OCI-LY7 (cell line): Measurements from ENCODE around the gene PRICKLE2. TPM values are rescaled to one million over a fixed set of nuclear protein-coding genes. Genes with fewer than 3 reads are reported as not detected.

Experiments used
- BruUV-seq: library from RNA; stranded (reverse); fragments of 400-500 nt; replicated peaks from 2 replicates; lab custom pipeline; 2021; lab: Mats Ljungman, UMichigan
- CTCF ChIA-PET: fragments of 300-600 bp; sonication (Branson Sonifier 250); formaldehyde crosslinking; loops from one replicate; lab custom pipeline; 2022; ENCODE audit warnings: antibody characterized with exemption; ENCODE audit not compliant: unreplicated experiment; lab: Charles Lee
- POLR2A ChIA-PET: fragments of 300-600 bp; sonication (Branson Sonifier 250); formaldehyde crosslinking; loops from one replicate; lab custom pipeline; 2022; ENCODE audit warnings: antibody characterized with exemption; lab: Charles Lee
- DNase-seq: peaks from one replicate; pipeline ENCODE4 v3.0.0-alpha.2; 2015; ENCODE audit warnings: low spot score
- H2AFZ ChIP-seq: fragments of 200-600 bp; sonication (generic), shearing (Covaris generic); 2 replicates; pipeline ENCODE4 v1.6.1; 2014; ENCODE audit warnings: mild to moderate bottlenecking, antibody characterized with exemption, low read length, moderate library complexity
- H3K27ac ChIP-seq: fragments of 200-600 bp; sonication (generic); 2 replicates; pipeline ENCODE4 v1.5.1; 2014; ENCODE audit warnings: mixed run types, low read depth, mild to moderate bottlenecking, moderate library complexity, low read length, inconsistent platforms; ENCODE audit not compliant: poor library complexity, severe bottlenecking
- H3K36me3 ChIP-seq: fragments of 200-600 bp; sonication (generic); 2 replicates; pipeline ENCODE4 v1.6.1; 2014; ENCODE audit warnings: mild to moderate bottlenecking, antibody characterized with exemption, low read length, moderate library complexity, mixed read lengths; ENCODE audit not compliant: insufficient read depth
- H3K4me1 ChIP-seq: fragments of 200-600 bp; sonication (generic); 2 replicates; pipeline ENCODE4 v1.5.1; 2014; ENCODE audit warnings: mild to moderate bottlenecking, low read length; ENCODE audit not compliant: insufficient read depth, poor library complexity, severe bottlenecking
- H3K4me2 ChIP-seq: fragments of 200-600 bp; sonication (generic); 2 replicates; pipeline ENCODE4 v1.6.1; 2014; ENCODE audit warnings: mild to moderate bottlenecking, low read length
- H3K4me3 ChIP-seq: fragments of 200-600 bp; sonication (generic); 2 replicates; pipeline ENCODE4 v1.5.1; 2014; ENCODE audit warnings: mild to moderate bottlenecking, low read depth, low read length; ENCODE audit not compliant: poor library complexity, severe bottlenecking
- H3K79me2 ChIP-seq: fragments of 200-600 bp; sonication (generic); 2 replicates; pipeline ENCODE4 v1.6.1; 2016; ENCODE audit warnings: low read depth, mild to moderate bottlenecking, low read length, moderate library complexity, mixed read lengths; ENCODE audit not compliant: insufficient read depth
- H3K9me2 ChIP-seq: fragments of 200-600 bp; sonication (generic); 2 replicates; pipeline ENCODE4 v1.6.1; 2016; ENCODE audit warnings: mild to moderate bottlenecking, low read length, mixed read lengths; ENCODE audit not compliant: insufficient read depth
- H3K9me3 ChIP-seq: fragments of 200-600 bp; sonication (generic); 2 replicates; pipeline ENCODE4 v1.6.1; 2014; ENCODE audit warnings: mild to moderate bottlenecking, mixed run types, low read length, mixed read lengths
- H4K20me1 ChIP-seq: fragments of 200-600 bp; sonication (generic); 2 replicates; pipeline ENCODE4 v1.6.1; 2014; ENCODE audit warnings: mild to moderate bottlenecking, antibody characterized with exemption, low read length, moderate library complexity, mixed read lengths; ENCODE audit not compliant: insufficient read depth
- CTCF ChIP-seq: fragments of 200-600 bp; sonication (generic); conservative IDR thresholded peaks from 2 replicates; pipeline ENCODE4 v1.5.1; 2014; ENCODE audit warnings: mild to moderate bottlenecking, antibody characterized with exemption, low read length, moderate library complexity, mixed read lengths
- EZH2phosphoT487 ChIP-seq: fragments of 200-600 bp; sonication (generic); IDR thresholded peaks from 2 replicates; pipeline ENCODE4 v1.6.1; 2018; ENCODE audit warnings: low read depth, borderline replicate concordance, mild to moderate bottlenecking, mixed run types, antibody characterized with exemption, low read length, moderate library complexity, mixed read lengths
- intact Hi-C: fragments of 100-400 bp; cut with micrococcal nuclease; formaldehyde crosslinking; loops from one replicate; pipeline ENCODE4 v1.10.0; 2022; ENCODE audit not compliant: unreplicated experiment
- total RNA-seq, 2 experiments: library from RNA; depleted of rRNA in 1 of 2; stranded (reverse); fragments of >200 nt in 1 of 2; shearing (Covaris generic) in 1 of 2; gene quantifications; 2 replicates each; pipeline ENCODE4 v1.2.3, GENCODE V29; 2014 to 2022

Gene PRICKLE2
- total RNA-seq, 2 experiments from 2014 or later: 2.0 to 3.9 TPM

GRCh38 chr3:64152676-64153466 is 72.4 kb downstream of the PRICKLE2 start:
- BruUV-seq: no TSS peak
- intact Hi-C loops: no loop called here
- no peaks in the 10 kb centered on the region for H3K9me2 ChIP-seq
- CTCF ChIA-PET: no interaction called here
- no peaks in the 10 kb centered on the region for H3K4me1 ChIP-seq
- no peak for TF ChIP-seq EZH2phosphoT487
- POLR2A ChIA-PET: interaction anchor here (0.7 to 1.2 kb wide), 2 partner anchors 73 to 294 kb away, joined by 3 to 4 read pairs; partner anchors contain the start of gene PRICKLE2
- no peaks in the 10 kb centered on the region for H3K36me3 ChIP-seq
- DNase-seq: no peak
- no peaks in the 10 kb centered on the region for H4K20me1 ChIP-seq
- no peak overlapping the region for H3K27ac ChIP-seq
- no peak overlapping the region for H2AFZ ChIP-seq
- H3K4me2 ChIP-seq: no peak overlapping the region
- no peaks in the 10 kb centered on the region for H3K79me2 ChIP-seq
- H3K9me3 ChIP-seq: no peaks in the 10 kb centered on the region
- no peak overlapping the region for H3K4me3 ChIP-seq

- Histone ChIP-seq H3K4me1 (no peaks in the 10 kb centered on the region), H3K27ac (no peak overlapping the region), H2AFZ (no peak overlapping the region), H3K4me2 (no peak overlapping the region), H3K79me2 (no peaks in the 10 kb centered on the region), H3K9me2 (no peaks in the 10 kb centered on the region), H3K4me3 (no peak overlapping the region), H4K20me1 (no peaks in the 10 kb centered on the region), H3K9me3 (no peaks in the 10 kb centered on the region), H3K36me3 (no peaks in the 10 kb centered on the region)
- CTCF ChIA-PET: no interaction called here
- TF ChIP-seq EZH2phosphoT487: no peak
- no peak for TF ChIP-seq CTCF
- no TSS peak for BruUV-seq
- POLR2A ChIA-PET: interaction anchor here (1.2 kb wide), 1 partner anchor 74 kb away, joined by 4 read pairs; the partner anchor contains the start of gene PRICKLE2
- no peak for DNase-seq
- intact Hi-C loops: no loop called here
Observed at GRCh38 chr3:64152086-64152485, 73.2 kb downstream of the PRICKLE2 start.

GRCh38 chr3:64151342-64151871 is 73.9 kb downstream of the PRICKLE2 start:
- ChIA-PET POLR2A (no interaction called here), CTCF (no interaction called here)
- Histone ChIP-seq H3K4me3 (no peak overlapping the region), H3K36me3 (no peaks in the 10 kb centered on the region), H3K79me2 (no peaks in the 10 kb centered on the region), H3K27ac (no peak overlapping the region), H3K4me1 (no peaks in the 10 kb centered on the region), H4K20me1 (no peaks in the 10 kb centered on the region), H3K4me2 (no peak overlapping the region), H3K9me2 (no peaks in the 10 kb centered on the region), H2AFZ (no peak overlapping the region), H3K9me3 (no peaks in the 10 kb centered on the region)
- BruUV-seq: no TSS peak
- no peak for DNase-seq
- TF ChIP-seq CTCF: no peak
- no peak for TF ChIP-seq EZH2phosphoT487
- intact Hi-C loops: no loop called here
